Epithelial cell of esophagus (primary cell): Measurements from ENCODE around the gene SERBP1.

Source experiments
- DNase-seq: peaks from one replicate; pipeline ENCODE4 v3.0.0; 2010; ENCODE audit warnings: low read depth
- H3K4me3 ChIP-seq: 2 replicates; pipeline ENCODE4 v1.5.1; 2011; ENCODE audit warnings: mild to moderate bottlenecking, low read length, control low read depth
- CTCF ChIP-seq: IDR thresholded peaks from 2 replicates; pipeline ENCODE4 v1.5.1; 2011; ENCODE audit warnings: low read depth, mild to moderate bottlenecking, low read length, control low read depth, inconsistent platforms; ENCODE audit not compliant: insufficient read depth; ENCODE audit errors: missing control alignments

The SERBP1 gene

GRCh38 chr1:67434491-67434890 lies 4.3 kb upstream of the SERBP1 start:
- TF ChIP-seq CTCF = no peak
- no peak for DNase-seq
- H3K4me3 ChIP-seq = no peak overlapping the region

- no peak for TF ChIP-seq CTCF
- no peak overlapping the region for H3K4me3 ChIP-seq
- DNase-seq = no peak
Measured at GRCh38 chr1:67433837-67434236, 3.6 kb upstream of the SERBP1 start.

- no peak for TF ChIP-seq CTCF
- DNase-seq = no peak
- H3K4me3 ChIP-seq = no peak overlapping the region
Measured at GRCh38 chr1:67432745-67433144, 2.5 kb upstream of the SERBP1 start.

GRCh38 chr1:67431869-67432578 lies 1.8 kb upstream of the SERBP1 start:
- H3K4me3 ChIP-seq = no peak overlapping the region
- DNase-seq = no peak
- no peak for TF ChIP-seq CTCF

- no peak for DNase-seq
- no peak for TF ChIP-seq CTCF
- peak overlapping the region; percentile 68 for H3K4me3 ChIP-seq
Measured at GRCh38 chr1:67431156-67431765, 1.1 kb upstream of the SERBP1 start.

- no peak for DNase-seq
- TF ChIP-seq CTCF = no peak
- peak overlapping the region; percentile 68 for H3K4me3 ChIP-seq
Measured at GRCh38 chr1:67429528-67430357, 459 bp downstream of the SERBP1 start.
